Epithelial cell of proximal tubule (primary cell): ENCODE results near the gene ZNF385B. TPM values are rescaled to one million over a fixed set of nuclear protein-coding genes. Genes with fewer than 3 reads are reported as not detected.
A peak's percentile ranks its signal among the peaks of the same experiment; 100 is the strongest.
"Not testable (repeated sequence)": the region's sequence is repeated elsewhere in the genome, so short reads cannot be mapped to it uniquely, and the experiment has no call there.

Experiments
- DNase-seq: peaks from one replicate; pipeline ENCODE4 v3.0.0-alpha.2; 2011; ENCODE audit warnings: low read depth
- H3K4me3 ChIP-seq: 2 replicates; pipeline ENCODE4 v1.5.1; 2011; ENCODE audit warnings: low read depth, mild to moderate bottlenecking, low read length
- total RNA-seq: library from RNA; depleted of rRNA; stranded (reverse); fragments of >200 nt; gene quantifications from 2 replicates; pipeline ENCODE4 v1.2.3, GENCODE V29; 2015
- TF ChIP-seq, protein P1 (sequence below): conservative IDR thresholded peaks from 2 replicates; pipeline ENCODE4 v1.5.1; 2012; ENCODE audit warnings: low read depth, mild to moderate bottlenecking, low read length

ZNF385B gene
- total RNA-seq, 1 donor from 2014 or later = 0.69 TPM

DNA sequence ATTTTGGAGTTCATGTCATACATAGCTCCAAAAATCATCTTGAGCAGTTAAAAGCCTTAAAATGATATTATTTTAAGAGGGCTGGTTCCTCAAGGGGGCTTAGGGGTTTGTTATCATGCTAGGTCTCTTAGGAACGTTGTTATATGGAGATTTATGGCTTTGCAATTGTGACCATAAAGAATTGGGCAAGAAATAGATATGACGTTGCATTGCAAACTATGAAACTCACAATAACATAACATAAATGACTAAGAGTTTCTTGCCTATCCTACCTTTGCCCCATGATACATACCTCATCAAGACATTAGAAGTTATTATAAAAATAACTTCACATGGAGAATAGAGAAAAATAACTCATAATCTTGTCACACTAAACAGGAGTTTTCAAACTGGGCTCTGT is 390.4 kb downstream of the ZNF385B start:
- TF ChIP-seq, protein P1, sequence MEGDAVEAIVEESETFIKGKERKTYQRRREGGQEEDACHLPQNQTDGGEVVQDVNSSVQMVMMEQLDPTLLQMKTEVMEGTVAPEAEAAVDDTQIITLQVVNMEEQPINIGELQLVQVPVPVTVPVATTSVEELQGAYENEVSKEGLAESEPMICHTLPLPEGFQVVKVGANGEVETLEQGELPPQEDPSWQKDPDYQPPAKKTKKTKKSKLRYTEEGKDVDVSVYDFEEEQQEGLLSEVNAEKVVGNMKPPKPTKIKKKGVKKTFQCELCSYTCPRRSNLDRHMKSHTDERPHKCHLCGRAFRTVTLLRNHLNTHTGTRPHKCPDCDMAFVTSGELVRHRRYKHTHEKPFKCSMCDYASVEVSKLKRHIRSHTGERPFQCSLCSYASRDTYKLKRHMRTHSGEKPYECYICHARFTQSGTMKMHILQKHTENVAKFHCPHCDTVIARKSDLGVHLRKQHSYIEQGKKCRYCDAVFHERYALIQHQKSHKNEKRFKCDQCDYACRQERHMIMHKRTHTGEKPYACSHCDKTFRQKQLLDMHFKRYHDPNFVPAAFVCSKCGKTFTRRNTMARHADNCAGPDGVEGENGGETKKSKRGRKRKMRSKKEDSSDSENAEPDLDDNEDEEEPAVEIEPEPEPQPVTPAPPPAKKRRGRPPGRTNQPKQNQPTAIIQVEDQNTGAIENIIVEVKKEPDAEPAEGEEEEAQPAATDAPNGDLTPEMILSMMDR = no peak
- H3K4me3 ChIP-seq = no peak overlapping the region
- DNase-seq = no peak

DNA sequence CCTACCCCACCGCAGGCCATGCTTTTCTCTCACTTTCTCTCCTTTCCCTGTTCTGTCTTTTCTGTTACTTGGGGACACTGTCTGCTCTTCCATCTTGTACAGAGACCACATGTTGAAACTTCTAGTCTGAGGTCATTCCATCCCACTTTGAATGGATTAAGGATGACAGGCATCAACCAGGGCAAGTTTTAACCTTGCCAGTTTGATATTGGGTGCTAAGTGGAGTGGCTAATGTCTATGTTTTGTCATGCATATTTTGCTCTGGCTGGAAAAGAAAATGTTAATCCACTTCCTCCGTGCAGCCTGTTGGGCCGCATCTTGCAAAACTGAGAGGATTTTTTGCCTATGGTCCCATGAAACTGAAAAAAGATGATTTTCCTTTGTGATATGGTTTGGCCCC is 391.3 kb downstream of the ZNF385B start:
- no peak for DNase-seq
- H3K4me3 ChIP-seq = no peak overlapping the region
- TF ChIP-seq, protein P1 = no peak

DNA sequence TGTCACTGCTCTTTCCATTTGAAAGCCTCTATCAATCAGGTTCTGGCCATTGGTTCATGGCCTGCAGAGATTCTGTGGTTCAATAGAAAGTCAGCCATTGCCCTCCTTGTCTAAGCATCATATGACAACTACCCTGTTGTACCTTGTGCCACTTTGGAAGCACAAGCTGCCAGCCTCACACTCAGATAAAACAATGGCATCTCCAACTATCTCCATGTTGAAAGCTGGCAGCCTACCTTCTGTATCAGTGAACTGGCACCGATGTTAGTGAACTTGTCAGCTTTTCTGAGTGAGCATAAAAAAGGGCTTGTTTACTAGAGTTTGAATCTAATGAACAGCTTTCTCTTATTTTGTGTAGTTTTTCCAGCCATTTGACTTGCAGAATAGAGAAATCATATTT is 393.5 kb downstream of the ZNF385B start:
- no peak overlapping the region for H3K4me3 ChIP-seq
- no peak for DNase-seq
- TF ChIP-seq, protein P1 = no peak

DNA sequence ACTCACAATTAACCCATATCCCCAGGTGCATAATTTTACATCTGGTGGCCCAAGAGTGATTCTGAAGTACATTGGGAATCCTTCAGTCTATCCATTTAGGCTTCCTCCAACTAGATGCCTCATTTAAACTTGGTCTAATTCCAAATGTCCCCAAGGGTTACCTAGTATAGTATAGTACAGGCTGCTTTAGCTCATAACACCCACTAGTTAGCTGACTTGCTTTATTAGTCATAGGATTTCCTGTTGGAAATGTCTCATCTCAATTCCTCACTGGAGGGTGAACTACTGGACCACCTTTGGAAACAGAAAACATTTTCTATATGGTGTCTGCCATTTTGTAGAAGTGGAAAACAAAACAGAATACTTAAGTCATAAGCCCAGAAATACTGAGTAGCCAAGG is 394.3 kb downstream of the ZNF385B start:
- H3K4me3 ChIP-seq = no peak overlapping the region
- TF ChIP-seq, protein P1 = no peak
- no peak for DNase-seq

DNA sequence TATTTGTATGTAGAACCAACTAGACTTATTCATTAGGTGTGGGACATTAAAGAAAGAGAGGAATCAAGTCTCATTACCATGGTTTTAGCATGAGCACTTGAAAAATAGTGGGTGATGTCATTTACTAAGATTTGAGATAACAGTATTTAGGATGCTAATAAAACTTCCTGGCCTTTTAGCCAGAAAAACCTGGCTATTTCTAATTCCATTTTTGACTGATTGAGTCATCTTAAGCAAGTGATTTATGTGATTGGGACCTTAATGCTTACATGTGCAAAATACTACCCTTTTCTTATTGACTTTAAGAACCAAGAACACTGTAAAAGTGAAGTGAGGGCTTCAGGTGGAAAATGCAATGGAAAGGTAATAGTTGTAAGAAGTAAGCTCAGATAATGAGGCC is 400.0 kb downstream of the ZNF385B start:
- TF ChIP-seq, protein P1 = no peak

DNA sequence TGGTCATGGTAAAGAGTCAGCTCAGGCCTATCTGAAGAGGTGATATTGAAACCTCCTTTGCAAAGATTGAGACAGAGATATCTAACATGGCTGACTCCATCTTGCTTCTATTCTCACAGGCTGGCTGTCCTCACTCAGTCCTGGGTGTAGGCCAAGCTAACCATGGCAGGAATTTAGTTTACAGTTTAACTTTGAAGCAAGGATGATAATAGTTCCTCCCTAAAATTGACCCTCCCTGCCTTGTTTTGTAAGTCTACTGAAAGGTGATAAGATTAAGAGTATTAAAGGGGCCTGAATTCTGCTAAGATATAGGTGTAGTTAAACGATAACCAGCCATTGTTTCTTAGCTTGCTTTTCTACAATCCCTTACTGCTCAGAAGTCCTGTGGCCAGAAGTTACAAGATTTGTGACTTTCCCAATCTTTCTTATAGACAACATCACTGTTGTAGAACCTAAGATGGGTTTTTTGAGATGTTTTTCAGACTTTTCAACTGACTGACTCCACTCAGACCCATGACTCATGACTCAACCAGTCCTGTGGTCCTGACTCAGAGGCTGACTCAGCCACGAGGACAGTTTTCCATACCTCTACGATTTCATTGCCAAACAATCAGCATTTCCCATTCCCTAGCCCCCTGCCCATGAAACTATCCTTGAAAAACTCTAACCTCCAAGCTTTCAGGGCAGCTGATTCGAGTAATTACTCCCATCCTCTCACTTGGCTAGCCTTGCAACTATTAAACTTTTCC is 401.1 kb downstream of the ZNF385B start:
- no peak overlapping the region for H3K4me3 ChIP-seq
- TF ChIP-seq, protein P1 = no peak
- DNase-seq = peak; percentile 99

More for the DNA sequence above, 400.0 kb downstream of the ZNF385B start:
- H3K4me3 ChIP-seq = no peak overlapping the region
- DNase-seq = no peak

DNA sequence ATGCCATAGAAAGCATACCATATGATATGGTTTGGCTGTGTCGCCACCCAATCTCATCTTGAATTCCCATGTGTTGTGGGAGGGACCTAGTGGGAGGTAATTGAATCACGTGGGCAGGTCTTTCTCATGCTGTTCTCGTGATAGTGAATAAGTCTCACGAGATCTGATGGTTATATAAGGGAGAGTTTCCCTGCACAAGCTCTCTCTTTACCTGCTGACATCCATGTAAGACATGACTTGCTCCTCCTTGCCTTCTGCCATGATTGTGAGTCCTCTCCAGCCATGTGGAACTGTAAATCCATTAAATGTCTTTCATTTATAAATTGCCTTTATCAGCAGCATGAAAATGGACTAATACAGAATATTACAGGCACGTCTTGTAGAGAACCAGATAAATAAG is 403.3 kb downstream of the ZNF385B start:
- not testable (repeated sequence) for H3K4me3 ChIP-seq, DNase-seq
